Uterus (tissue), 4 donors: ENCODE results near the gene IDUA. TPM values are rescaled to one million over a fixed set of nuclear protein-coding genes. Genes with fewer than 3 reads are reported as not detected.

Source experiments
- DNase-seq, 2 donors: peaks; one replicate each; pipeline ENCODE4 v3.0.0-alpha.2; 2019 to 2020
- H3K27ac ChIP-seq, 2 donors: fragments of 200-600 bp; sonication (generic); 1 replicate in 1 of 2; 2 replicates in 1 of 2; pipeline ENCODE4 v1.5.1; 2016 to 2018
- H3K27me3 ChIP-seq, 2 donors: fragments of 200-600 bp; sonication (generic); one replicate each; pipeline ENCODE4 v1.5.1; 2018 to 2019; ENCODE audit warnings: control low read depth in 1 of 2
- H3K36me3 ChIP-seq, 2 donors: fragments of 200-600 bp; sonication (generic); one replicate each; pipeline ENCODE4 v1.5.1; 2019; ENCODE audit warnings: control low read depth in 1 of 2
- H3K4me1 ChIP-seq, 2 donors: fragments of 200-600 bp; sonication (generic); one replicate each; pipeline ENCODE4 v1.5.1; 2018 to 2019; ENCODE audit warnings: control low read depth in 1 of 2
- H3K4me3 ChIP-seq, 2 donors: fragments of 200-600 bp; sonication (generic); 1 replicate in 1 of 2; 2 replicates in 1 of 2; pipeline ENCODE4 v1.5.1; 2018 to 2019; ENCODE audit warnings: mild to moderate bottlenecking in 1 of 2
- H3K9me3 ChIP-seq, 2 donors: fragments of 200-600 bp; sonication (generic); one replicate each; pipeline ENCODE4 v1.5.1; 2019; ENCODE audit warnings: control low read depth in 1 of 2
- POLR2A ChIP-seq, 2 donors: fragments of 450-650 bp; IDR thresholded peaks; one replicate each; pipeline ENCODE4 v1.6.1; 2016; ENCODE audit warnings: antibody characterized with exemption in 2 of 2, mild to moderate bottlenecking in 1 of 2, moderate library complexity in 1 of 2
- intact Hi-C: fragments of 100-400 bp; cut with DNase I; formaldehyde crosslinking; loops from one replicate; pipeline ENCODE4 v1.15.1; 2023; ENCODE audit warnings: low total_unique reads
- total RNA-seq, 4 donors: library from RNA; depleted of rRNA in 3 of 4; stranded (reverse); fragments of >200 nt in 3 of 4; gene quantifications; one replicate each; pipeline versions ENCODE4 v1.1.0 to v1.2.4, GENCODE V29; 2014 to 2023
- TF ChIP-seq, protein P1 (sequence below), 4 experiments: fragments of 200-600 bp in 2 of 4; fragments of 450-650 bp in 2 of 4; sonication (generic) in 2 of 4; IDR thresholded peaks; one replicate each; pipeline ENCODE4 v1.5.1; 2016 to 2019; ENCODE audit warnings: antibody characterized with exemption in 4 of 4, mild to moderate bottlenecking in 2 of 4, moderate library complexity in 1 of 4
- donor health status: DM: yes; HTN: yes; CAD: no.

The IDUA gene
- total RNA-seq, 4 donors from 2014 or later: 2.8 to 45.8 (median 9.9) TPM

DNA sequence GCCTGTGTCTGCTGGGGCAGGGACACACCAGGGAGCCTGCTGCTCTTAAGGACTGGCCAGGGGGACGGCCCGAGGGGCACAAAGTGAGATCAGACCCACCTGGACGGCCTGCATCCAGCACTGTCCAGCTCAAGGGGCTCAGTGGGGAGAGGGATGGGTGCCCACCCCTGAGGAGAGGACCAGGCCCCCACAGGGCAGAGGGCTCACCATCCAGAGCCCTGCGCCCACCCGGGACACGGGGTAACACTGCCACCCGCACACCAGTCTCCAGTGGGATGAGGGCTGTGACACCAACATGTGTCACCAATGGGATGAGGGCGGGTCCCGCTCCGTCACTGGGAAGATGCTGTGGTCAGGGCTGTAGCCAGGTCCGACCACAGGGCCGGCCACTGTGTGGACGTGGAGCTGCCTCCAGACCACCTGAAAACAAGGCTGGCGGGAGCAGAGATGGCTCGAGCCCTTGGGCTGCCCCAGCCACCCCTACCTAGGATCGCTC, 26.7 kb upstream of the IDUA start:
- intact Hi-C loops: no loop called here
- H3K4me3 ChIP-seq: no peak overlapping the region
- no peaks in the 10 kb centered on the region for H3K36me3 ChIP-seq
- H3K27ac ChIP-seq: no peak overlapping the region
- H3K27me3 ChIP-seq: no peaks in the 10 kb centered on the region
- H3K4me1 ChIP-seq: no peaks in the 10 kb centered on the region
- TF ChIP-seq, protein P1, sequence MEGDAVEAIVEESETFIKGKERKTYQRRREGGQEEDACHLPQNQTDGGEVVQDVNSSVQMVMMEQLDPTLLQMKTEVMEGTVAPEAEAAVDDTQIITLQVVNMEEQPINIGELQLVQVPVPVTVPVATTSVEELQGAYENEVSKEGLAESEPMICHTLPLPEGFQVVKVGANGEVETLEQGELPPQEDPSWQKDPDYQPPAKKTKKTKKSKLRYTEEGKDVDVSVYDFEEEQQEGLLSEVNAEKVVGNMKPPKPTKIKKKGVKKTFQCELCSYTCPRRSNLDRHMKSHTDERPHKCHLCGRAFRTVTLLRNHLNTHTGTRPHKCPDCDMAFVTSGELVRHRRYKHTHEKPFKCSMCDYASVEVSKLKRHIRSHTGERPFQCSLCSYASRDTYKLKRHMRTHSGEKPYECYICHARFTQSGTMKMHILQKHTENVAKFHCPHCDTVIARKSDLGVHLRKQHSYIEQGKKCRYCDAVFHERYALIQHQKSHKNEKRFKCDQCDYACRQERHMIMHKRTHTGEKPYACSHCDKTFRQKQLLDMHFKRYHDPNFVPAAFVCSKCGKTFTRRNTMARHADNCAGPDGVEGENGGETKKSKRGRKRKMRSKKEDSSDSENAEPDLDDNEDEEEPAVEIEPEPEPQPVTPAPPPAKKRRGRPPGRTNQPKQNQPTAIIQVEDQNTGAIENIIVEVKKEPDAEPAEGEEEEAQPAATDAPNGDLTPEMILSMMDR (IDR thresholded peaks at IDR 0.05): no peak
- TF ChIP-seq POLR2A (IDR thresholded peaks at IDR 0.05): no peak
- no peaks in the 10 kb centered on the region for H3K9me3 ChIP-seq
- peak in 1 of 2 donors; percentile 17 for DNase-seq

DNA sequence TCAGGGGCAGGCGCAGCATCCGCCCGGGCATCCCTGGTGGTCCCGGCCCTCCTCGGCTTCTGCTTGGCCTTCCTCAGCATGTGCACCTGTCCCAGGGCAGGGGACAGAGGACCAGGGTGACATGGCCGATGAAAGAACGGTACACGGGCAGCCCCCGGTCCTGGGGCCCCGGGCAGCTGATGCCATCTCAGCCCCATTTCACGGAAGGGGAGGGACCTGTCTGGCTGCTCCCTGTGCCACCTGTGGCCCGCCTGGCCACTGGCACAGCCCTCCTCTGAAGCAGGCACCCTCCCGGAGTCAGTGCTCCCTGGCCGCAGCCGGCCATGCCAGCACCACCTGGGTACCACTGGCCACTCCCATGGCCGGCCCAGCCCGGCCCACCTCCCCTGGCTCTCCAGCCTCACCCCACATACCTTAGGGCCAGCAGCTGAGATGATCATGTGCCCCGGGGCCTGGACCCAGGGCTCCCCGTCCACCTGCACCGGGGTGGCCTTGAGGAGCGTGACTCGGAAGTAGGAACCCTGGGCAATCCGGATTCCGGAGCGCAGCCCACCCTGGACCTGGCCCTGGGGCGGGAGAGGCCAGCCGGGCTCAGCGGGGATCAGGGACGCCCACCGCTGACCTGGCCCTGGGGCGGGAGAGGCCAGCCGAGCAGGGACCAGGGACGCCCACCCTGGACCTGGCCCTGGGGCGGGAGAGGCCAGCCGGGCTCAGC, 26.1 kb upstream of the IDUA start:
- no peaks in the 10 kb centered on the region for H3K9me3 ChIP-seq
- H3K4me1 ChIP-seq: no peaks in the 10 kb centered on the region
- no peak overlapping the region for H3K27ac ChIP-seq
- H3K27me3 ChIP-seq: no peaks in the 10 kb centered on the region
- H3K36me3 ChIP-seq: no peaks in the 10 kb centered on the region
- no peak overlapping the region for H3K4me3 ChIP-seq
- no peak for DNase-seq
- TF ChIP-seq, protein P1 (IDR thresholded peaks at IDR 0.05): no peak
- no peak for TF ChIP-seq POLR2A (IDR thresholded peaks at IDR 0.05)
- intact Hi-C loops: no loop called here

DNA sequence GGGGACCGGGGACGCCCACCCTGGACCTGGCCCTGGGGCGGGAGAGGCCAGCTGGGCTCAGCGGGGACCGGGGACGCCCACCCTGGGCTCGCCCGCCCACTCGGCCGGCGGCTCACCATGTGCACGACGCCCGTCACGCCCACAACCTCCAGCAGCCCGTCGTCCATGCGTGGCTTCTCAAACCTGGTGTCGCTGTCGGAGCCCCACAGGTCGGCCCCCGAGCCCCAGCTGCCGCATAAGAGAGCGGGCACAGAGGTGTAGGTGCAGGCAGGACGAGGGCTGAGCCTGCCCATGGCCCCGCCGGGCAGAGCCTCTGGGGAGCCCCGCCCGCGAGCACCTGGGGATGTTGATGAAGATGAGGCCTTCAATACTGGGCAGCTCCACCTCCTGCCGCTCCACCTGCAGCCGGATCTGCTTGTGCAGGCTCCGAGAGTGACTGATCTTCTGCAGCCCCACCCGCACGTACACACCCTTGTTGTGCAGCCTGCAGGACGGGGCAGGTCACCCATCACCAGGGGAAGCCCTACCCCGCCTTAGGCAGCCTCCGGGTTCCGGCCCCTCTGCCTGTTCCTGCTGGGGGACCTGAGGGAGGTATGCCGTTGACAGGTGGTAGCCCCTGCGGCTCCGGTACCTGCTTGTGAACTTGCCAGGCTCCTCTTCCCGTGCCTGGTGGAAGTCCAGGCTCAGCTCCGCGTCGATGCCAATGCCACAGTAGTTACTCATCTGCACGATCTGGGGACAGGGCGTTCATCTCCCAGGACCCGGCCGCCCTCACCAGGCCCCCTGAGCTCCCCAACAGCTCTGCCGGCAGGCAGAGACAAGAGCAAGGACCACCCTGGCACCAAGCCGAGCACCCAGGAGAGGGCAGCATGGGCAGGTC, 25.3 kb upstream of the IDUA start:
- no peaks in the 10 kb centered on the region for H3K36me3 ChIP-seq
- intact Hi-C loops: no loop called here
- no peak overlapping the region for H3K4me3 ChIP-seq

DNA sequence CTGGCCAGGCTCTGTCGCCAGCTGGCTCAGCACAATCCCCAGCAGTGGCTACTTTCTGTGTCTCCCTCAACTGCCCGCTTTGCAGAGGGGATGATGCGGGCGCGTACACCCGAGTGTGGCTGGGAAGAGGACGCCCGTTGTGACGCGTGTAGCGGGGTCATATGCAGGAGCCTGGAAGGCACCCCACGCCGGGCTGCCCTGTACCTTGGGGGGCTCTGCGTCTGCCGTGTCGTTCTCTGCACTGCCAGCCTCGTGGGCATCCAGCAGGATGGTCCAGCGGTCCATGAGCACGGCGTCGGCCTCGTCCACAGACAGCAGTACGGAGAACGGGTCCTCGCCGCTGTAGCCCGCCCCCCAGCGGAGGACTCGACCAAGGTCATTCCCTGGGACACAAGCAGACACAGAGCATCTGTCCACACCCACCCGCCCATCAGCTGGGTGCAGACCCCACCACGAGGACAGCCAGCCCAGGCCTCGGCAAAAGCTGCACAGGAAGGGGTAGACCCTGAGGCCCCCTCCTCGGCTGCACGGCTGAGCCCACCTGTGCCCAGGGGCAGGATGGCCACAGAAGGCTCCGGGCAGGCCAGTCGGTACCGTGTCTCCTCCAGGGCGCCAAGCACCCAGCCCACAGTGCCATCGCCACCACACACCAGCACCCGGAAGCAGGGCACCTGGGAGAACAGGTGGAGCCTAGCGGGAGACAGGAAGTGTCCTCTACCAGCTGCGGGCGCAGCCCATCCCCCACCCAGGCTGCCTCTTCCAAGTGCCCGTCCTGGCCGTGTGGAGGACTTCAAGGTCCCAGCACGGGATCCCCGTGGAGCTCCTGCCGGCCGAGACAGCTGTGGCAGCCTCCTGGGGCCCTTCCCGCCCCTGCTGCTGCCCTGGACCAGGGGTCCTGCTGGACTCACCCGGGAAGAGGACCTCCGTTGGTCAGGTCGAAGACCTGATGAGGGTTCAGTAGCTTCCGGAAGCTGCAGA, 24.3 kb upstream of the IDUA start:
- no peaks in the 10 kb centered on the region for H3K36me3 ChIP-seq
- TF ChIP-seq, protein P1 (IDR thresholded peaks at IDR 0.05): no peak
- TF ChIP-seq POLR2A (IDR thresholded peaks at IDR 0.05): no peak
- no peaks in the 10 kb centered on the region for H3K27me3 ChIP-seq
- no peak overlapping the region for H3K27ac ChIP-seq
- H3K9me3 ChIP-seq: no peaks in the 10 kb centered on the region
- H3K4me3 ChIP-seq: no peak overlapping the region
- intact Hi-C loops: no loop called here
- DNase-seq: peak in 1 of 2 donors; percentile 15
- no peaks in the 10 kb centered on the region for H3K4me1 ChIP-seq

More for the DNA sequence above, 25.3 kb upstream of the IDUA start:
- TF ChIP-seq POLR2A (IDR thresholded peaks at IDR 0.05): no peak
- TF ChIP-seq, protein P1 (IDR thresholded peaks at IDR 0.05): no peak
- DNase-seq: peak in 1 of 2 donors; percentile 15
- Histone ChIP-seq H3K4me1 (no peaks in the 10 kb centered on the region), H3K9me3 (no peaks in the 10 kb centered on the region), H3K27ac (no peak overlapping the region), H3K27me3 (no peaks in the 10 kb centered on the region)
